ENCODE data around the gene FAM149A. TPM values are rescaled to one million over a fixed set of nuclear protein-coding genes. Genes with fewer than 3 reads are reported as not detected.

The FAM149A gene
- total RNA-seq, 1 donor from 2014 or later, result 1.2 TPM

- Histone ChIP-seq H3K9me3 (ENCODE audit: insufficient read depth, low read depth, low read length) (no peaks in the 10 kb centered on the region), H4K20me1 (ENCODE audit: insufficient read depth, low read length) (no peaks in the 10 kb centered on the region), H3K9ac (ENCODE audit: low read length) (no peak overlapping the region), H2AFZ (ENCODE audit: low read depth, low read length) (no peak overlapping the region), H3K36me3 (ENCODE audit: insufficient read depth, low read length) (no peaks in the 10 kb centered on the region), H3K4me3 (ENCODE audit: insufficient read depth, low read depth, low read length) (no peak overlapping the region), H3K27me3 (ENCODE audit: insufficient read depth, low read length) (no peaks in the 10 kb centered on the region), H3K4me1 (ENCODE audit: insufficient read depth, low read length) (no peaks in the 10 kb centered on the region), H3K79me2 (ENCODE audit: insufficient read depth, low read length) (no peaks in the 10 kb centered on the region), H3K4me2 (ENCODE audit: low read length) (no peak overlapping the region), H3K27ac (ENCODE audit: low read depth, low read length) (no peak overlapping the region)
- Mint-ChIP-seq H3K4me3 (ENCODE audit: unreplicated experiment) (no peak overlapping the region), H3K27me3 (ENCODE audit: low read depth, unreplicated experiment) (peaks cover 3% of the 10 kb centered on the region), H3K4me1 (ENCODE audit: low read depth, unreplicated experiment) (no peaks in the 10 kb centered on the region), H3K36me3 (ENCODE audit: low read depth, unreplicated experiment) (no peaks in the 10 kb centered on the region), H3K27ac (ENCODE audit: unreplicated experiment) (no peak overlapping the region), H3K9me3 (ENCODE audit: unreplicated experiment) (peaks cover 24% of the 10 kb centered on the region)
- FAIRE-seq (no peak), DNase-seq (ENCODE audit: low read depth) (no peak)
- TF ChIP-seq, protein P1, sequence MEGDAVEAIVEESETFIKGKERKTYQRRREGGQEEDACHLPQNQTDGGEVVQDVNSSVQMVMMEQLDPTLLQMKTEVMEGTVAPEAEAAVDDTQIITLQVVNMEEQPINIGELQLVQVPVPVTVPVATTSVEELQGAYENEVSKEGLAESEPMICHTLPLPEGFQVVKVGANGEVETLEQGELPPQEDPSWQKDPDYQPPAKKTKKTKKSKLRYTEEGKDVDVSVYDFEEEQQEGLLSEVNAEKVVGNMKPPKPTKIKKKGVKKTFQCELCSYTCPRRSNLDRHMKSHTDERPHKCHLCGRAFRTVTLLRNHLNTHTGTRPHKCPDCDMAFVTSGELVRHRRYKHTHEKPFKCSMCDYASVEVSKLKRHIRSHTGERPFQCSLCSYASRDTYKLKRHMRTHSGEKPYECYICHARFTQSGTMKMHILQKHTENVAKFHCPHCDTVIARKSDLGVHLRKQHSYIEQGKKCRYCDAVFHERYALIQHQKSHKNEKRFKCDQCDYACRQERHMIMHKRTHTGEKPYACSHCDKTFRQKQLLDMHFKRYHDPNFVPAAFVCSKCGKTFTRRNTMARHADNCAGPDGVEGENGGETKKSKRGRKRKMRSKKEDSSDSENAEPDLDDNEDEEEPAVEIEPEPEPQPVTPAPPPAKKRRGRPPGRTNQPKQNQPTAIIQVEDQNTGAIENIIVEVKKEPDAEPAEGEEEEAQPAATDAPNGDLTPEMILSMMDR (IDR thresholded peaks at IDR 0.05; ENCODE audit: insufficient read depth, low read depth, low read length), result no peak
- TF ChIP-seq EZH2 (IDR thresholded peaks at IDR 0.05; ENCODE audit: insufficient read depth, low read length), result no peak
Measured at GRCh38 chr4:186221624-186222023, 117.1 kb downstream of the FAM149A start.

Other genes starting within 250 kb of the FAM149A start
- gene TLR3, start 35.5 kb upstream of the FAM149A start, total RNA-seq, result 1.9 and 2.6 TPM in 2 replicates
- 9.1 and 10.3 TPM in 2 replicates for gene CYP4V2, start 86.9 kb downstream of the FAM149A start, total RNA-seq
- gene KLKB1, start 122.8 kb downstream of the FAM149A start, total RNA-seq, result 0.31 TPM in 1 of 2 replicates, not detected in the other
- not detected in 2 replicates for gene F11, start 161.5 kb downstream of the FAM149A start, total RNA-seq